ENCODE measurements around the gene ABI2.

ABI2 gene

DNA sequence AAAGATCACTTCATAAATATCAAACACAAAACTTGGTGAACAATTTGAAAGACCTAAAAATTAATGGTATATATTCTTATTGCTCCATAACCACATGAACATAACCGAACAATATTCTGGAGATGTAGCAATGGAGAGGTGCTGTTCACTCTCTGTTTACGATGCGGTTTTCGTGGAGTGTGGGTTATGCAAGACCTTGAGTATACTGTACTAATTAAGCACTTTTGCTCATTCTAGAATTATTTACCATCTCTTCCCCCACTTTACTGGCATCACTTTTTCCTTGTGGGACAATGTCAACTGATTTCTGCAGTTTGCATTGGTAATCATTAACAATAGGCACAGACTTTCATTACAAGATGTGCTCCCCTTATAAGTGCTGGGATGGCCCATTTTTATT, 109.3 kb downstream of the ABI2 start:
- H3K4me3 ChIP-seq (replicated peaks; ENCODE audit: low read depth, low read length): no peak overlapping the region
- no peak for DNase-seq (ENCODE audit: low read depth)
- TF ChIP-seq, protein P1, sequence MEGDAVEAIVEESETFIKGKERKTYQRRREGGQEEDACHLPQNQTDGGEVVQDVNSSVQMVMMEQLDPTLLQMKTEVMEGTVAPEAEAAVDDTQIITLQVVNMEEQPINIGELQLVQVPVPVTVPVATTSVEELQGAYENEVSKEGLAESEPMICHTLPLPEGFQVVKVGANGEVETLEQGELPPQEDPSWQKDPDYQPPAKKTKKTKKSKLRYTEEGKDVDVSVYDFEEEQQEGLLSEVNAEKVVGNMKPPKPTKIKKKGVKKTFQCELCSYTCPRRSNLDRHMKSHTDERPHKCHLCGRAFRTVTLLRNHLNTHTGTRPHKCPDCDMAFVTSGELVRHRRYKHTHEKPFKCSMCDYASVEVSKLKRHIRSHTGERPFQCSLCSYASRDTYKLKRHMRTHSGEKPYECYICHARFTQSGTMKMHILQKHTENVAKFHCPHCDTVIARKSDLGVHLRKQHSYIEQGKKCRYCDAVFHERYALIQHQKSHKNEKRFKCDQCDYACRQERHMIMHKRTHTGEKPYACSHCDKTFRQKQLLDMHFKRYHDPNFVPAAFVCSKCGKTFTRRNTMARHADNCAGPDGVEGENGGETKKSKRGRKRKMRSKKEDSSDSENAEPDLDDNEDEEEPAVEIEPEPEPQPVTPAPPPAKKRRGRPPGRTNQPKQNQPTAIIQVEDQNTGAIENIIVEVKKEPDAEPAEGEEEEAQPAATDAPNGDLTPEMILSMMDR (IDR thresholded peaks at IDR 0.05; ENCODE audit: low read length, missing control alignments): no peak

DNA sequence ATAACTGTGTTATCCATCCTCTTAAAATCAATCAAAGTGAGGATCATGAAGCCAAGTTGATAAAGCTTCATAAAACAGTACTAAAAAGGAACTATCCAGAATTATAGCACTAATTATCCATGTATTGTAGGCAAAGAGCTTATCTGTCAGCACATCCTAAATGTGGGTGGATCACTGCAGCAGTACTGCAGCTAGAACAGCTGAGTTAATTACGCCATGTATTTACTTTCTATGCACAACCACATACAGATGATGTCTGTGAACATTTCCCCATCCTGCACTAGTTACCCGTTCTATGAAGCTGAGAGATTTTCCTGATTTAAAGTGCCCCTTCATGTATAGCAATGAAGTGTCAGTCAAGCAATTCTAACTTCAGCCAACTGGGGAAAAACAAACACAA, 110.3 kb downstream of the ABI2 start:
- no peak overlapping the region for H3K4me3 ChIP-seq (replicated peaks; ENCODE audit: low read depth, low read length)
- TF ChIP-seq, protein P1 (IDR thresholded peaks at IDR 0.05; ENCODE audit: low read length, missing control alignments): no peak
- no peak for DNase-seq (ENCODE audit: low read depth)

DNA sequence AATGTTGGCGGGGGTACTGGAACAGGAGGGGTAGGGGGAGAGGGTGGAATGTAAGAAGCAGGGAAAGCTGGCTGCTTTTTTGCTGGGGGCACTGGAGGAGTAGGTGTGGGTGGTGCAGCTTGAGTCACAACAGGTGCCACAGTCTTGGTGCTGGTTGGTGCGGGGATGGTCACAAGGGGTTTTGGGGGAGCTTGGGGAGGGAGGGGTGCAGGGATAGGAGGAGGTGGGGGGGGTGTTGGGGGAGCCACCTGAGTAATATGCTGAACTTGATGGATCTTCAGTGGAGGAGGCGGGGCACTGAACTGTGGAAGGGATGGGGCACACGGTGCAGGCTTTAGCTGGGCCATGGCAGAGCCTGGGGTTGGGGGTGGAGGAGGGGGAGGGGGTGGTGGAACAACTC, 112.5 kb downstream of the ABI2 start:
- TF ChIP-seq, protein P1 (IDR thresholded peaks at IDR 0.05; ENCODE audit: low read length, missing control alignments): no peak
- no peak for DNase-seq (ENCODE audit: low read depth)
- no peak overlapping the region for H3K4me3 ChIP-seq (replicated peaks; ENCODE audit: low read depth, low read length)

DNA sequence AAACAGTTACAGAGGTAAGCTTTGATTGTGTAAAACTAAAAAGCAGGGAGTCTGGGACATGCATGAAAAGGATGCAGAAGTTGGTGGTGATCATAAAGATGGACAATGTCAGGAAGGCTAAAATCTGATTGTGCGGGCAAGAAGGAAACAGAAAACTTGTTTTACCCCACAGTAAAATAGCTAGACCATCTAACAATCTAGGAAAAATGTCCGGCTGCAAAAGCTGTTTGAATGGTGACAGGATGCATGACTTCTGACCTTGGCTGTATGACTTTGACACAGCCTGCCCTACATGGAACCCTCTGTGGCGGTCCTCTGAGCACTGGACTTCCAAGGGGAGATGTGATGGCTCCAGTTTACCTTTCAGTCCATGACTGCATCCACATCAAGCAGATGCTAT, 113.3 kb downstream of the ABI2 start:
- TF ChIP-seq, protein P1 (IDR thresholded peaks at IDR 0.05; ENCODE audit: low read length, missing control alignments): no peak
- DNase-seq (ENCODE audit: low read depth): no peak
- H3K4me3 ChIP-seq (replicated peaks; ENCODE audit: low read depth, low read length): no peak overlapping the region

DNA sequence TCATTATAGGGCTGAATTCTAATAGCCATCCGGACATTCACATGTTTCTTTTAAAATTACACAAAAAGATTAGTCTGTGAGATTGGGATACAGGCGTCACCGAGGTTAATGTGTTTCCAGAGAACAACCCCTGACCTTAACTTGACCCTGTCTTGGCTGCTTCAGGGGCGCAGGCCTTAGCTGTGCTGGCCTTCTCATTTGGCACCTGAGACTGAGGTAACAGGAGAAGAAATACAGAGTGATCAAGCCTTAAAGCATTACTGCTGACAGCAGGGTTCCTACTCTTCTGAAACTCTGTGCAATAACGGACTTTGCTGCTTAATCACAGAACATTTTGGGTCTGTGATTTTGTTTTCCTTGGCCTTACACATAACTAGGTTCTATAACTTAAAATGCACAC, 114.3 kb downstream of the ABI2 start:
- DNase-seq (ENCODE audit: low read depth): no peak
- TF ChIP-seq, protein P1 (IDR thresholded peaks at IDR 0.05; ENCODE audit: low read length, missing control alignments): no peak
- no peak overlapping the region for H3K4me3 ChIP-seq (replicated peaks; ENCODE audit: low read depth, low read length)

DNA sequence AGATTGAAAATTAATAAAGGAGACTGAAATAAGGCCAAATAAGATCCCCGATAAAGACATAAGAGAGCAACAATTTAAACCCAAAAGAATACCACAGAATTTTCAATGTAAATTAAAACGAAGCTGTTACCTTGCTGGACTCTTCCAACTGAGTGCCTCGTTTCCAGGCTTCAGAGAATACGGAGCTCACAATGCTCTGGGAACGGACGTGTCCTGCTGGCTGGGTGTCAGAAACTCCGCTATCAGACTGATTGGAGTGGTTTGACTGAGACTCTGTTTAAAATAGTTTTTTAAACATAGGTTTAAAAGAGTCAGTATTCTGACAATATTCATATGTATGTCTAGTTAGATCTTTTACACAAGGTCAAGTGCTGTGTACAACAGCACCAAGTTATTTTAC, 116.5 kb downstream of the ABI2 start:
- TF ChIP-seq, protein P1 (IDR thresholded peaks at IDR 0.05; ENCODE audit: low read length, missing control alignments): no peak
- no peak overlapping the region for H3K4me3 ChIP-seq (replicated peaks; ENCODE audit: low read depth, low read length)

DNA sequence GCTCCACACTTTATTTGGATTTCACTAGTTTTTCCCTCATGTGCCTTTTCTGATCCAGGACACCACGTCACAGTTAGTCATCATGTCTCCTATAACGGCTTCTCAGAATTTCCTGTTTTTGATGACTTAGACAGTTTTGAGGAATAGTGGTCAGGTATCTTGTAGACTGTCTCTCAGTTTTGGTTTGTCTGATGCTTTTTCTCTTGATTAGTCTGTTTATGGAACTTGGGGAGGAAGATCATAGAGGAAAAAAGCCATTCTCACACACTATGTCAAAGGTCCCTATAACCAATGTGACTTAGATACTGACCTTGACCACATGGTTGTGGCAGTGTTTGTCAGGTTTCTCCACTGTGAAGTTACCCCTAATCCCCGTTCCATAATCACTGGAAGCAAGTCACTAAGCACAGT, 117.9 kb downstream of the ABI2 start:
- H3K4me3 ChIP-seq (replicated peaks; ENCODE audit: low read depth, low read length): no peak overlapping the region
- DNase-seq (ENCODE audit: low read depth): peak; percentile 76
- TF ChIP-seq, protein P1 (IDR thresholded peaks at IDR 0.05; ENCODE audit: low read length, missing control alignments): no peak

More for the DNA sequence above, 116.5 kb downstream of the ABI2 start:
- DNase-seq (ENCODE audit: low read depth): no peak

All from fibroblast of pulmonary artery (primary cell).